K562 (cell line): ENCODE measurements around the gene ADAMTS6.

Experiments
- MBD2 ChIP-seq: sonication (generic); IDR thresholded peaks from 2 replicates; pipeline ENCODE4 v1.6.1; 2016; ENCODE audit warnings: low read depth, borderline replicate concordance
- MCM7 ChIP-seq, 2 experiments: fragments of 450-650 bp; IDR thresholded peaks; 2 replicates each; pipeline ENCODE4 v1.6.1; 2016 to 2018
- TF ChIP-seq, protein P1 (sequence below): sonication (generic); formaldehyde crosslinking; IDR thresholded peaks from 2 replicates; pipeline ENCODE4 v1.8.0; 2022; ENCODE audit warnings: mild to moderate bottlenecking, low read depth, missing genetic modification reagents
- TF ChIP-seq, protein P2 (sequence below), 2 experiments: fragments of 450-650 bp; formaldehyde crosslinking in 1 of 2; IDR thresholded peaks; 2 replicates each; pipeline versions ENCODE4 v1.4.0 to v1.6.1; 2014 to 2020; ENCODE audit warnings: mild to moderate bottlenecking in 2 of 2, borderline replicate concordance in 1 of 2, low read depth in 1 of 2
- TF ChIP-seq, protein P3 (sequence below), 3 experiments: IDR thresholded peaks in 2 of 3; conservative IDR thresholded peaks in 1 of 3; 2 replicates each; pipeline ENCODE4 v1.5.1; 2011 to 2012; ENCODE audit warnings: low read length in 3 of 3, mild to moderate bottlenecking in 3 of 3, control low read depth in 2 of 3, improper control_type of control experiment in 1 of 3, inconsistent platforms in 1 of 3, low read depth in 1 of 3, mixed read lengths in 1 of 3, moderate library complexity in 1 of 3; ENCODE audit not compliant: insufficient read depth in 2 of 3

GRCh38 chr5:65262096-65262495, 219.6 kb downstream of the ADAMTS6 start:
- TF ChIP-seq, protein P1, sequence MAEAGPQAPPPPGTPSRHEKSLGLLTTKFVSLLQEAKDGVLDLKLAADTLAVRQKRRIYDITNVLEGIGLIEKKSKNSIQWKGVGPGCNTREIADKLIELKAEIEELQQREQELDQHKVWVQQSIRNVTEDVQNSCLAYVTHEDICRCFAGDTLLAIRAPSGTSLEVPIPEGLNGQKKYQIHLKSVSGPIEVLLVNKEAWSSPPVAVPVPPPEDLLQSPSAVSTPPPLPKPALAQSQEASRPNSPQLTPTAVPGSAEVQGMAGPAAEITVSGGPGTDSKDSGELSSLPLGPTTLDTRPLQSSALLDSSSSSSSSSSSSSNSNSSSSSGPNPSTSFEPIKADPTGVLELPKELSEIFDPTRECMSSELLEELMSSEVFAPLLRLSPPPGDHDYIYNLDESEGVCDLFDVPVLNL (CRISPR knock-in tag) = no peak
- TF ChIP-seq MBD2 (no peak), MCM7 (IDR thresholded peaks at IDR 0.05) (no peak)
- TF ChIP-seq, protein P2, sequence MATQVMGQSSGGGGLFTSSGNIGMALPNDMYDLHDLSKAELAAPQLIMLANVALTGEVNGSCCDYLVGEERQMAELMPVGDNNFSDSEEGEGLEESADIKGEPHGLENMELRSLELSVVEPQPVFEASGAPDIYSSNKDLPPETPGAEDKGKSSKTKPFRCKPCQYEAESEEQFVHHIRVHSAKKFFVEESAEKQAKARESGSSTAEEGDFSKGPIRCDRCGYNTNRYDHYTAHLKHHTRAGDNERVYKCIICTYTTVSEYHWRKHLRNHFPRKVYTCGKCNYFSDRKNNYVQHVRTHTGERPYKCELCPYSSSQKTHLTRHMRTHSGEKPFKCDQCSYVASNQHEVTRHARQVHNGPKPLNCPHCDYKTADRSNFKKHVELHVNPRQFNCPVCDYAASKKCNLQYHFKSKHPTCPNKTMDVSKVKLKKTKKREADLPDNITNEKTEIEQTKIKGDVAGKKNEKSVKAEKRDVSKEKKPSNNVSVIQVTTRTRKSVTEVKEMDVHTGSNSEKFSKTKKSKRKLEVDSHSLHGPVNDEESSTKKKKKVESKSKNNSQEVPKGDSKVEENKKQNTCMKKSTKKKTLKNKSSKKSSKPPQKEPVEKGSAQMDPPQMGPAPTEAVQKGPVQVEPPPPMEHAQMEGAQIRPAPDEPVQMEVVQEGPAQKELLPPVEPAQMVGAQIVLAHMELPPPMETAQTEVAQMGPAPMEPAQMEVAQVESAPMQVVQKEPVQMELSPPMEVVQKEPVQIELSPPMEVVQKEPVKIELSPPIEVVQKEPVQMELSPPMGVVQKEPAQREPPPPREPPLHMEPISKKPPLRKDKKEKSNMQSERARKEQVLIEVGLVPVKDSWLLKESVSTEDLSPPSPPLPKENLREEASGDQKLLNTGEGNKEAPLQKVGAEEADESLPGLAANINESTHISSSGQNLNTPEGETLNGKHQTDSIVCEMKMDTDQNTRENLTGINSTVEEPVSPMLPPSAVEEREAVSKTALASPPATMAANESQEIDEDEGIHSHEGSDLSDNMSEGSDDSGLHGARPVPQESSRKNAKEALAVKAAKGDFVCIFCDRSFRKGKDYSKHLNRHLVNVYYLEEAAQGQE (IDR thresholded peaks at IDR 0.05; ENCODE audit: borderline replicate concordance) = no peak
- TF ChIP-seq, protein P2 (CRISPR knock-in tag; IDR thresholded peaks at IDR 0.05; ENCODE audit: low read depth) = no peak
- TF ChIP-seq, protein P3, sequence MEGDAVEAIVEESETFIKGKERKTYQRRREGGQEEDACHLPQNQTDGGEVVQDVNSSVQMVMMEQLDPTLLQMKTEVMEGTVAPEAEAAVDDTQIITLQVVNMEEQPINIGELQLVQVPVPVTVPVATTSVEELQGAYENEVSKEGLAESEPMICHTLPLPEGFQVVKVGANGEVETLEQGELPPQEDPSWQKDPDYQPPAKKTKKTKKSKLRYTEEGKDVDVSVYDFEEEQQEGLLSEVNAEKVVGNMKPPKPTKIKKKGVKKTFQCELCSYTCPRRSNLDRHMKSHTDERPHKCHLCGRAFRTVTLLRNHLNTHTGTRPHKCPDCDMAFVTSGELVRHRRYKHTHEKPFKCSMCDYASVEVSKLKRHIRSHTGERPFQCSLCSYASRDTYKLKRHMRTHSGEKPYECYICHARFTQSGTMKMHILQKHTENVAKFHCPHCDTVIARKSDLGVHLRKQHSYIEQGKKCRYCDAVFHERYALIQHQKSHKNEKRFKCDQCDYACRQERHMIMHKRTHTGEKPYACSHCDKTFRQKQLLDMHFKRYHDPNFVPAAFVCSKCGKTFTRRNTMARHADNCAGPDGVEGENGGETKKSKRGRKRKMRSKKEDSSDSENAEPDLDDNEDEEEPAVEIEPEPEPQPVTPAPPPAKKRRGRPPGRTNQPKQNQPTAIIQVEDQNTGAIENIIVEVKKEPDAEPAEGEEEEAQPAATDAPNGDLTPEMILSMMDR (IDR thresholded peaks at IDR 0.05 in 2 of 3, conservative IDR thresholded peaks at IDR 0.05 in 1 of 3; ENCODE audit: insufficient read depth in 2 of 3, low read depth in 1 of 3, low read length in 3 of 3) = no peak
